HG03280 (cell line): ENCODE results near the gene FRG2.
"Not testable (repeated sequence)": the region's sequence is repeated elsewhere in the genome, so short reads cannot be mapped to it uniquely, and the experiment has no call there.

Source experiments
- ATAC-seq: cut with Tn5 transposase; IDR thresholded peaks from one replicate; pipeline ENCODE4 v1.9.1; 2021; ENCODE audit warnings: mild to moderate bottlenecking, moderate library complexity; ENCODE audit not compliant: unreplicated experiment

The FRG2 gene

GRCh38 chr4:190016369-190017289 is 10.4 kb downstream of the FRG2 start:
- ATAC-seq, result no peak

GRCh38 chr4:190015538-190016368 is 11.3 kb downstream of the FRG2 start:
- ATAC-seq, result no peak

- ATAC-seq, result no peak
Observed at GRCh38 chr4:190014771-190015537, 12.1 kb downstream of the FRG2 start.

DNA sequence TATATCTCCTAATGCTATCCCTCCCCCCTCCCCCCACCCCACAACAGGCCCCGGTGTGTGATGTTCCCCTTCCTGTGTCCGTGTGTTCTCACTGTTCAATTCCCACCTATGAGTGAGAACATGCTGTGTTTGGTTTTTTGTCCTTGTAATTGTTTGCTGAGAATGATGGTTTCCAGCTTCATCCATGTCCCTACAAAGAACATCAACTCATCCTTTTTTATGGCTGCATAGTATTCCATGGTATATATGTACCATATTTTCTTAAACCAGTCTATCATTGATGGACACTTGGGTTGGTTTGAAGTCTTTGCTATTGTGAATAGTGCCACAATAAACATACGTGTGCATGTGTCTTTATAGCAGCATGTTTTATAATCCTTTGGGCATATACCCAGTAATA is 37.1 kb downstream of the FRG2 start:
- not testable (repeated sequence) for ATAC-seq

GRCh38 chr4:189988877-189989431 is 38.1 kb downstream of the FRG2 start:
- ATAC-seq, result no peak

GRCh38 chr4:189985651-189986243 is 41.3 kb downstream of the FRG2 start:
- not testable (repeated sequence) for ATAC-seq

DNA sequence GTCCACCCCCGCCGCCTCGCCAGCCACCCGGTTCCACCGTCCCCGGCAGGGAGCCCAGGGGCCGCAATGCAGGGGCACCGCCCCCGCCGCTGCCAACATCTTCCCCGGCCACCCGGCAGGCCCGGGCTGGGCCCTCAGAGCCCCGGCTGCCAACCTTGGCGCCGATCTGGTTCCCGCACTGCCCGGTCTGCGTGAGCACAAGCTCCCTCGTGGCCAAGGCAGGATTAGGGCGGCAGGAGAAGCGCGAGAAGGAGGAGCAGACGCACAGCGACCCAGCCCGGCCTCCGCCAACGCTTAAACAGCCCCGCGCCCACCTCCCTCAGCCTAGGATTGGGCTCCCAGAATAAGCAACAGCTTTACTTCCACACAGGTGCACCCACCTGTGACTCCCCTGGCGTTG is 42.4 kb downstream of the FRG2 start:
- ATAC-seq, result not testable (repeated sequence)

DNA sequence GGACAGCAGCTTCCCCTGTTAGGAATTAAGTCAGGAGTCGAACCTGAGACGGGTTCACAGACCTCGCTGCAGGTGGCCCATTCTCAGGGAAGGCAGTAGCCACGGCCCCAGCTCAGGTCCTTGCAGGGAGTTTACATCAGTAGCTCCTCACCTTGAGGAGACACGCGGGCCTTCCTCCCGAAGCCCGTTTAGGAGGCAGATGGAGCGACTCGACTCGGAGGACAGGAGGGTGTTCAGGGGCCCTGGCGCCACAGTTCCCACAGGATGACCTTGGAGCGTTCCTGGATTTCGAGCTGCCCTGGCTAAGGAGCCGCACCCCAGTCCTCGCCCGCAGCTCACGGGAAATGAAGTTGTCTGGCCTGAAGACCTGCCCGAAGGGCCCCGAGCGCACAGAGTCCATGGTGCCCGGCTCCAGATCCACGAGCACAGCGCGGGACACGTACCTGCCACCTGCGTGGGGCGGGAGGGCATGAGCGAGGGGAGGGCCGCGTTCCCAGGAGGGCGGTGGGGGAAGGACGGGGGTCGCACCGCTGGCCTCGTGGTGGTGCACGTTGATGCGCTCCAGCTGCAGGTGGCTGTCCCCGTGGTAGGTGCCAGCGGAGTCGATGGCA is 43.0 kb downstream of the FRG2 start:
- ATAC-seq, result not testable (repeated sequence)

- ATAC-seq, result no peak
Observed at GRCh38 chr4:189981970-189982369, 45.1 kb downstream of the FRG2 start.

DNA sequence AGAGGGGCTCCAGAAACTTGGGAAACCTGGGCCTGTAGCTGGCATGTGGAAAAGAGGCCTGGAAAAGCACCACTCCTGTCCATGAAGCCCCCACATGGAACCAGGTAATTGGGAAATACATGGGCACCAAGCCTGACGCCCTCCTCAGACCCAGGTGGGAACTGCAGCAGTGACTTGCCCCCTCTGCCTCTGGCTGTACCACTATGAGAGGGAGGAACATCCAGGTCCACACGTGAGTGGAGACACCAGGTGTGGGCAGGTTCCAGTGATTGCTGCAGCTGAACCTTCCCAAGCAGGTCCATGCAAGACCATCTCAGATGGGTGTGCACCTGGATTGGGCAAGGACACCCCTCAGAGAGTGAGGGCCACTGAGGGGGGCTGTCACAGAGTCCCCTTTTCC is 46.8 kb downstream of the FRG2 start:
- ATAC-seq, result not testable (repeated sequence)

DNA sequence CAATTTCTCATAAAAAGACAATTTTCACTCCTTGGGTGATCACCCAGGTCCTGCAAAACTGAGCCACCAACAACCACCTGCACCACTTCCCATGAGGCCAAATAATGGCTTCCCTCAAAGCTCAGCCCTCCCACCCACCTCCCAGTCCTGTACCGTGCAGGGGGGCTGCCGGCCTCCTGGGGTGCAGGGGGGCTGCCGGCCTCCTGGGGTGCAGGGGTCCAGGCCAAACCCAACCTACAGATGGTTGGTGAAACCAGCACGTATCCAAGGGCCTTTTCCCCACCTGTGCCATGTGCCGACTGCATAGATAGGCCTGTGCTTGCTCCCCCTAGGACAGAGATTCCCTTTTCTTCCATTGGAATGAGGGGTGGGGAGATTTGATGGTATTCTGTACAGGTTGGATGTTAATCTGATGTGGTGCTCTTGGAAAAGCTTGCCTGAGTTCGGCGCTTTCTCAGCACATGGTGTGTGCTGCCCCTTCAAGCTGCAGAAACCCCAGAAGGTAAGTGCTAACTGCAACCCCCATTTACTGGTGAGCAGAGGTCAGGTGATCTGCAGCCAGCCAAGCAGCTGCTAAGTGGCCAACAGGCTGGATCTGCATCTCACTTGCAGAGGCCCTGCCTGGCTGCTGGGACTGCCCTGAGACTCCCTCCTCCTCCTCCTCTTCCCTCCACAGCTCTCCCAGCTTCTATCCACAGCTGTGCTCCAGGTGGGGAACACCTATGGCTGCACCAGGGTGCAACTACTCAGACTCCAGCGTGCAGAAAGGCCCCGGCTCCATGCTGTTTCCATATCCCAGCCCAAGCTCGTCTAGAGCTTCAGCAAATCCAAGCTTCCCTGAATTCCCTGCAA is 47.6 kb downstream of the FRG2 start:
- ATAC-seq, result no peak
